Endothelial cell of umbilical vein (primary cell): Measurements from ENCODE around the gene MERTK. TPM values are rescaled to one million over a fixed set of nuclear protein-coding genes. Genes with fewer than 3 reads are reported as not detected.
A peak's percentile ranks its signal among the peaks of the same experiment; 100 is the strongest.

Source experiments
- BruUV-seq: library from RNA; stranded (reverse); fragments of 400-500 nt; replicated peaks from 2 replicates; lab custom pipeline; 2021; lab: Mats Ljungman, UMichigan
- CTCF ChIA-PET: fragments of 300-600, 350-600 bp; sonication (Branson Sonifier 250); formaldehyde crosslinking; loops from one replicate; lab custom pipeline; 2021; ENCODE audit warnings: antibody characterized with exemption, inconsistent platforms; lab: Charles Lee
- POLR2A ChIA-PET: fragments of 300-600, 350-600 bp; sonication (Branson Sonifier 250); formaldehyde crosslinking; loops from one replicate; lab custom pipeline; 2021; ENCODE audit warnings: antibody characterized with exemption, inconsistent platforms; lab: Charles Lee
- DNase-seq: peaks from one replicate; pipeline ENCODE4 v3.0.0-alpha.2; 2011; ENCODE audit warnings: low read depth, low spot score
- FAIRE-seq: peaks from 2 replicates; lab custom pipeline; 2011; peaks lifted over from hg19 to GRCh38; lab: Jason Lieb, UNC
- H2AFZ ChIP-seq: 2 replicates; pipeline ENCODE4 v1.6.0; 2012; ENCODE audit warnings: low read depth, low read length, control low read depth, inconsistent platforms
- H3K27ac ChIP-seq: 2 replicates; pipeline ENCODE4 v1.5.1; 2011; ENCODE audit warnings: low read depth, mild to moderate bottlenecking, control low read depth, low read length, moderate library complexity; ENCODE audit not compliant: insufficient read depth
- H3K27me3 ChIP-seq, 2 experiments: 2 replicates each; pipeline versions ENCODE4 v1.6.0 to v1.6.1; 2011; ENCODE audit warnings: low read length in 2 of 2, mixed read lengths in 1 of 2; ENCODE audit not compliant: control insufficient read depth in 2 of 2, insufficient read depth in 2 of 2
- H3K36me3 ChIP-seq, 2 experiments: 2 replicates in 1 of 2; 3 replicates in 1 of 2; pipeline ENCODE4 v1.5.1; 2011; ENCODE audit warnings: low read length in 2 of 2, mild to moderate bottlenecking in 1 of 2, moderate library complexity in 1 of 2; ENCODE audit not compliant: control insufficient read depth in 2 of 2, insufficient read depth in 2 of 2; ENCODE audit errors: extremely low read depth in 1 of 2
- H3K4me1 ChIP-seq: 3 replicates; pipeline ENCODE4 v1.5.1; 2011; ENCODE audit warnings: mild to moderate bottlenecking, low read length; ENCODE audit not compliant: control insufficient read depth, insufficient read depth; ENCODE audit errors: extremely low read depth
- H3K4me2 ChIP-seq: 2 replicates; pipeline ENCODE4 v1.6.1; 2011; ENCODE audit warnings: low read length, control low read depth, mixed read lengths; ENCODE audit not compliant: insufficient read depth
- H3K4me3 ChIP-seq, 3 experiments: fragments of 200-600 bp in 1 of 3; sonication (generic), shearing (Covaris generic) in 1 of 3; replicated peaks in 1 of 3; 2 replicates each; pipeline ENCODE4 v1.5.1; 2011 to 2016; ENCODE audit warnings: control low read depth in 3 of 3, low read length in 3 of 3, mild to moderate bottlenecking in 2 of 3, inconsistent platforms in 1 of 3, low read depth in 1 of 3, moderate library complexity in 1 of 3; ENCODE audit not compliant: insufficient read depth in 1 of 3
- H3K79me2 ChIP-seq: 2 replicates; pipeline ENCODE4 v1.6.0; 2012; ENCODE audit warnings: low read length, inconsistent platforms; ENCODE audit not compliant: control insufficient read depth, insufficient read depth
- H3K9ac ChIP-seq: replicated peaks from 2 replicates; pipeline ENCODE3; 2011; ENCODE audit warnings: low read length, control low read depth; ENCODE audit not compliant: insufficient read depth; ENCODE audit errors: extremely low read depth
- H3K9me1 ChIP-seq: replicated peaks from 3 replicates; pipeline ENCODE4 v1.6.0; 2011; ENCODE audit warnings: mild to moderate bottlenecking, low read length; ENCODE audit not compliant: control insufficient read depth, insufficient read depth; ENCODE audit errors: extremely low read depth
- H3K9me3 ChIP-seq: replicated peaks from 2 replicates; pipeline ENCODE4 v1.5.1; 2012; ENCODE audit warnings: low read length, inconsistent platforms; ENCODE audit not compliant: control insufficient read depth, insufficient read depth
- H4K20me1 ChIP-seq: replicated peaks from 2 replicates; pipeline ENCODE3; 2011; ENCODE audit warnings: mild to moderate bottlenecking, low read length; ENCODE audit not compliant: control insufficient read depth, insufficient read depth; ENCODE audit errors: extremely low read depth
- CTCF ChIP-seq, 2 donors: IDR thresholded peaks; 1 replicate in 1 of 2; 2 replicates in 1 of 2; pipeline ENCODE4 v1.5.1; 2011; ENCODE audit warnings: low read length in 2 of 2, mild to moderate bottlenecking in 2 of 2, moderate library complexity in 2 of 2, control low read depth in 1 of 2, inconsistent platforms in 1 of 2, low read depth in 1 of 2; ENCODE audit not compliant: insufficient read depth in 1 of 2; ENCODE audit errors: extremely low read depth in 1 of 2
- FOS ChIP-seq: IDR thresholded peaks from 2 replicates; pipeline ENCODE4 v1.6.1; 2011; ENCODE audit warnings: mild to moderate bottlenecking, low read length, moderate library complexity, borderline replicate concordance; ENCODE audit not compliant: insufficient read depth
- GATA2 ChIP-seq: IDR thresholded peaks from 2 replicates; pipeline ENCODE4 v1.7.0; 2011; ENCODE audit warnings: low read depth, mild to moderate bottlenecking, moderate library complexity, mixed read lengths, low read length; ENCODE audit not compliant: insufficient read length, insufficient read depth
- MYC ChIP-seq: IDR thresholded peaks from one replicate; pipeline ENCODE4 v1.6.1; 2011; ENCODE audit warnings: mild to moderate bottlenecking, low read depth, low read length
- dilution Hi-C: fragments of 300-500 bp; cut with MboI; formaldehyde crosslinking; loops from one replicate; pipeline ENCODE4 v1.15.0; 2019; ENCODE audit warnings: low sequenced_read_pairs; ENCODE audit not compliant: extremely low pct_ligation_motif_present
- intact Hi-C: fragments of 100-400 bp; cut with micrococcal nuclease; formaldehyde crosslinking; loops from one replicate; pipeline ENCODE4 v1.10.0; 2022
- polyA plus RNA-seq, 4 experiments: library from polyadenylated mRNA; depleted of rRNA in 3 of 4; stranded (reverse) in 3 of 4; unstranded in 1 of 4; fragments of >200 nt; gene quantifications; 2 replicates each; pipeline versions ENCODE4 v1.2.1 to v1.2.3, GENCODE V29; 2011 to 2012; ENCODE audit warnings: missing spikeins in 1 of 4
- total RNA-seq: library from RNA; stranded (reverse); gene quantifications from 2 replicates; pipeline ENCODE4 v1.2.3, GENCODE V29; 2021

The MERTK gene
- total and polyA plus RNA-seq, 2 donors (not counting 3 experiments of a cell fraction or from before 2014, with no cell fraction given): 37.3 to 39.6 TPM

- no TSS peak for BruUV-seq
- no peaks in the 10 kb centered on the region for H4K20me1 ChIP-seq
- no peak overlapping the region for H3K4me3 ChIP-seq
- no peak overlapping the region for H3K27ac ChIP-seq
- H3K4me2 ChIP-seq: no peak overlapping the region
- intact Hi-C loops (no loop called here), dilution Hi-C loops (no loop called here)
- no peaks in the 10 kb centered on the region for H3K9me3 ChIP-seq
- peaks cover 0 to 8% of the 10 kb centered on the region in 2 experiments for H3K36me3 ChIP-seq
- H3K79me2 ChIP-seq: peaks cover 24% of the 10 kb centered on the region
- POLR2A ChIA-PET: interaction anchor here (0.6 kb wide), 1 partner anchor 13 kb away, joined by 4 read pairs; no protein-coding TSS in a partner anchor
- CTCF ChIA-PET: interaction anchor here (1.0 to 2.8 kb wide), 11 partner anchors 8 to 87 kb away, joined by 3 to 17 read pairs (median 7); partner anchors contain the start of gene MERTK
- DNase-seq (peak; percentile 48), FAIRE-seq (peak; percentile 66)
- H3K9me1 ChIP-seq: no peaks in the 10 kb centered on the region
- no peak overlapping the region for H2AFZ ChIP-seq
- H3K9ac ChIP-seq: no peak overlapping the region
- H3K4me1 ChIP-seq: peaks cover 31% of the 10 kb centered on the region
- TF ChIP-seq FOS: no peak
- H3K27me3 ChIP-seq: no peaks in the 10 kb centered on the region
Observed at GRCh38 chr2:111918383-111918806, 20.0 kb downstream of the MERTK start.

DNA sequence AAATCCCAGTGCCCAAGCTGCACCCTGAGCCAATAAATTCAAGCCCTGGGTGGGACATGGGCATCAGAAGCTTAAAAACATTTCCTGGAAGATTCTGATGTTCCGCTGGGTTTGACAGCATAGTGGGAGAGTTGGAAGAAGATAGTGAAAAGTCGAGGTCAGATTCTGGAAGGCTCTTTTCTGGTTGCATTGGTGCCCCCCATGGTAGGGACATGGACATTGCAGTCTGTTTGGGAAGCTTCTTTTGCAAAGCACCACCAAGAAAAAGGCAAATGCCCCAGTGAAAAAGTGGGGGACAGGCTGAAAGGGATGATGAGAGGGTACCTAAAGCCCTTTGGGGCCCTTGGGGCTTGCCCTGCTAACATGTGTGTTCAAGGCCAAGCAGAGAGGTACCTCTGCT is 21.0 kb downstream of the MERTK start:
- TF ChIP-seq FOS (no peak), GATA2 (no peak), MYC (no peak), CTCF (IDR thresholded peaks at IDR 0.05; ENCODE audit: extremely low read depth in 1 of 2, insufficient read depth in 1 of 2, low read depth in 1 of 2, low read length in 2 of 2) (peak; percentile 20 to 34)
- Histone ChIP-seq H3K9me1 (no peaks in the 10 kb centered on the region), H3K4me3 (no peak overlapping the region), H3K9ac (peak overlapping the region; percentile 49), H4K20me1 (no peaks in the 10 kb centered on the region), H3K9me3 (no peaks in the 10 kb centered on the region), H3K36me3 (peaks cover 0 to 10% of the 10 kb centered on the region in 2 experiments), H3K4me1 (peaks cover 31% of the 10 kb centered on the region), H3K4me2 (peak overlapping the region; percentile 76), H3K27ac (peak overlapping the region; percentile 85), H2AFZ (no peak overlapping the region), H3K27me3 (no peaks in the 10 kb centered on the region), H3K79me2 (peaks cover 25% of the 10 kb centered on the region)
- POLR2A ChIA-PET: no interaction called here
- FAIRE-seq (peak; percentile 44), DNase-seq (peak; percentile 22)
- dilution Hi-C loops: no loop called here
- no TSS peak for BruUV-seq
- intact Hi-C loops: no loop called here
- CTCF ChIA-PET: interaction anchor here (0.9 to 2.8 kb wide), 16 partner anchors 9 to 124 kb away, joined by 3 to 17 read pairs (median 6); partner anchors contain the start of gene MERTK
